NCI-H226 (cell line): ENCODE data around the gene ZBTB2.
A peak's percentile ranks its signal among the peaks of the same experiment; 100 is the strongest.

Experiments
- DNase-seq: peaks from one replicate; pipeline ENCODE4 v3.0.0-alpha.2; 2015

The ZBTB2 gene

GRCh38 chr6:151391471-151392413 is at the start of gene ZBTB2:
Gene ZBTB2, minus strand, starts transcription at chr6:151391559. Its CDS starts 17,922 bp downstream, at chr6:151373637.
- peak; percentile 71 for DNase-seq

- DNase-seq = no peak
These were observed 49.6 kb upstream of the ZBTB2 start for GRCh38 chr6:151440930-151441329.

GRCh38 chr6:151440498-151440897 is 49.1 kb upstream of the ZBTB2 start:
- DNase-seq = no peak

- DNase-seq = no peak
These were observed 46.0 kb upstream of the ZBTB2 start for GRCh38 chr6:151437401-151437800.

- no peak for DNase-seq
These were observed 45.4 kb upstream of the ZBTB2 start for GRCh38 chr6:151436802-151437201.

- no peak for DNase-seq
These were observed 44.9 kb upstream of the ZBTB2 start for GRCh38 chr6:151436300-151436699.

- DNase-seq = no peak
These were observed 43.0 kb upstream of the ZBTB2 start for GRCh38 chr6:151434369-151434768.

GRCh38 chr6:151432651-151433050 is 41.3 kb upstream of the ZBTB2 start:
- DNase-seq = no peak

- DNase-seq = no peak
These were observed 40.0 kb upstream of the ZBTB2 start for GRCh38 chr6:151431337-151431736.

GRCh38 chr6:151430886-151431285 is 39.5 kb upstream of the ZBTB2 start:
- no peak for DNase-seq

GRCh38 chr6:151428093-151428735 is 36.9 kb upstream of the ZBTB2 start:
- no peak for DNase-seq

- DNase-seq = no peak
These were observed 34.2 kb upstream of the ZBTB2 start for GRCh38 chr6:151425561-151425960.

- DNase-seq = no peak
These were observed 31.6 kb upstream of the ZBTB2 start for GRCh38 chr6:151422981-151423380.

GRCh38 chr6:151417477-151417876 is 26.1 kb upstream of the ZBTB2 start:
- no peak for DNase-seq

- no peak for DNase-seq
These were observed 23.4 kb upstream of the ZBTB2 start for GRCh38 chr6:151414641-151415260.

- DNase-seq = no peak
These were observed 22.2 kb upstream of the ZBTB2 start for GRCh38 chr6:151413372-151414145.

- no peak for DNase-seq
These were observed 21.6 kb upstream of the ZBTB2 start for GRCh38 chr6:151412909-151413308.

- no peak for DNase-seq
These were observed 18.3 kb upstream of the ZBTB2 start for GRCh38 chr6:151409679-151410078.

GRCh38 chr6:151409260-151409659 is 17.9 kb upstream of the ZBTB2 start:
- no peak for DNase-seq

GRCh38 chr6:151408858-151409257 is 17.5 kb upstream of the ZBTB2 start:
- DNase-seq = no peak

- no peak for DNase-seq
These were observed 12.6 kb upstream of the ZBTB2 start for GRCh38 chr6:151403919-151404308.

- DNase-seq = no peak
These were observed 10.9 kb upstream of the ZBTB2 start for GRCh38 chr6:151402228-151402627.

GRCh38 chr6:151400473-151400872 is 9.1 kb upstream of the ZBTB2 start:
- peak; percentile 19 for DNase-seq
